K562 (cell line): ENCODE measurements around the gene ZFHX2. TPM values are rescaled to one million over a fixed set of nuclear protein-coding genes. Genes with fewer than 3 reads are reported as not detected.

Experiments
- ATAC-seq: fragments of 200-7000 bp; cut with Tn5 transposase; 3 replicates; pipeline ENCODE4 v1.9.1; 2020; ENCODE audit warnings: moderate library complexity
- BruUV-seq: library from RNA; stranded (reverse); fragments of 400-500 nt; replicated peaks from 2 replicates; lab custom pipeline; 2021; lab: Mats Ljungman, UMichigan
- CTCF ChIA-PET: fragments of 300-600 bp; formaldehyde crosslinking; extraction: SDS; loops from one replicate; lab custom pipeline; 2021; ENCODE audit warnings: low intra/inter-chr PET ratio; lab: Yijun Ruan, JAX
- POLR2A ChIA-PET: fragments of 300-600, 350-650 bp; sonication (Branson Sonifier 250); formaldehyde crosslinking; extraction: SDS; loops from one replicate; lab custom pipeline; 2021; ENCODE audit warnings: antibody characterized with exemption, inconsistent platforms; lab: Yijun Ruan, JAX
- DNase-seq, 4 experiments: peaks; one replicate each; pipeline versions ENCODE4 v3.0.0 to v3.0.0-alpha.2; 2011 to 2018; ENCODE audit warnings: low spot score in 3 of 4, mixed read lengths in 3 of 4; ENCODE audit errors: extremely low read depth in 1 of 4
- FAIRE-seq: peaks from 2 replicates; lab custom pipeline; 2011; peaks lifted over from hg19 to GRCh38; lab: Jason Lieb, UNC
- H2AFZ ChIP-seq: 2 replicates; pipeline ENCODE4 v1.6.0; 2011; ENCODE audit warnings: low read depth, low read length, control low read depth, inconsistent platforms
- H3K27ac ChIP-seq: fragments of 200-600 bp; 3 replicates; pipeline ENCODE4 v1.8.0; 2011; ENCODE audit warnings: low read depth, mild to moderate bottlenecking, control low read depth, inconsistent platforms, low read length, moderate library complexity, mixed read lengths; ENCODE audit errors: extremely low read depth
- H3K27me3 ChIP-seq, 2 experiments: fragments of 300-600 bp in 1 of 2; 2 replicates in 1 of 2; 3 replicates in 1 of 2; pipeline versions ENCODE4 v1.6.0 to v1.8.0; 2011; ENCODE audit warnings: inconsistent platforms in 2 of 2, low read length in 2 of 2, mild to moderate bottlenecking in 1 of 2, mixed read lengths in 1 of 2, moderate library complexity in 1 of 2; ENCODE audit not compliant: control insufficient read depth in 2 of 2, insufficient read depth in 2 of 2
- H3K36me3 ChIP-seq: fragments of 300-600 bp; 3 replicates; pipeline ENCODE4 v1.8.0; 2011; ENCODE audit warnings: mild to moderate bottlenecking, low read length, inconsistent platforms; ENCODE audit not compliant: control insufficient read depth, insufficient read depth
- H3K4me1 ChIP-seq, 2 experiments: fragments of 200-600 bp in 1 of 2; replicated peaks in 1 of 2; 2 replicates in 1 of 2; 3 replicates in 1 of 2; pipeline versions ENCODE4 v1.5.1 to v1.8.0; 2011; ENCODE audit warnings: inconsistent platforms in 2 of 2, low read length in 2 of 2, mild to moderate bottlenecking in 1 of 2, mixed read lengths in 1 of 2, moderate library complexity in 1 of 2; ENCODE audit not compliant: control insufficient read depth in 2 of 2, insufficient read depth in 2 of 2
- H3K4me2 ChIP-seq: 2 replicates; pipeline ENCODE4 v1.6.1; 2011; ENCODE audit warnings: low read length, control low read depth, inconsistent platforms, mixed read lengths; ENCODE audit not compliant: insufficient read depth
- H3K4me3 ChIP-seq: fragments of 200-600 bp; sonication (generic), shearing (Covaris generic); 2 replicates; pipeline ENCODE4 v1.5.1; 2016; ENCODE audit warnings: control low read depth, inconsistent platforms
- H3K79me2 ChIP-seq: fragments of 200-600 bp; 3 replicates; pipeline ENCODE4 v1.8.0; 2011; ENCODE audit warnings: low read length, inconsistent platforms; ENCODE audit not compliant: control insufficient read depth, insufficient read depth
- H3K9ac ChIP-seq, 2 experiments: 2 replicates each; pipeline versions ENCODE4 v1.6.0 to v1.6.1; 2011; ENCODE audit warnings: low read depth in 2 of 2, low read length in 2 of 2, control low read depth in 1 of 2, inconsistent platforms in 1 of 2, mild to moderate bottlenecking in 1 of 2, mixed read lengths in 1 of 2; ENCODE audit not compliant: insufficient read depth in 1 of 2
- H3K9me1 ChIP-seq: one replicate; pipeline ENCODE4 v1.6.0; 2011; ENCODE audit warnings: inconsistent platforms, mild to moderate bottlenecking, low read length, moderate library complexity; ENCODE audit not compliant: control insufficient read depth, insufficient read depth
- H3K9me3 ChIP-seq: replicated peaks from 2 replicates; pipeline ENCODE4 v1.5.1; 2011; ENCODE audit warnings: low read depth, low read length, inconsistent platforms; ENCODE audit not compliant: control insufficient read depth, insufficient read depth
- H4K20me1 ChIP-seq: replicated peaks from 2 replicates; pipeline ENCODE4 v1.6.1; 2011; ENCODE audit warnings: low read length, inconsistent platforms, mixed read lengths; ENCODE audit not compliant: control insufficient read depth, insufficient read depth
- CREB5 ChIP-seq: fragments of 250-450 bp; sonication (Bioruptor Pico); IDR thresholded peaks from 2 replicates; pipeline ENCODE4 v1.5.0; 2020; ENCODE audit warnings: mild to moderate bottlenecking
- JUNB ChIP-seq: fragments of 450-650 bp; formaldehyde crosslinking; conservative IDR thresholded peaks from 2 replicates; pipeline ENCODE4 v1.4.0; 2020; ENCODE audit warnings: mild to moderate bottlenecking
- KLF16 ChIP-seq: IDR thresholded peaks from 2 replicates; pipeline ENCODE4 v1.6.1; 2016; ENCODE audit warnings: antibody characterized with exemption
- SPI1 ChIP-seq: IDR thresholded peaks from 2 replicates; pipeline ENCODE4 v1.6.1; 2011; ENCODE audit warnings: low read depth, low read length, control low read depth, borderline replicate concordance
- ZC3H11A ChIP-seq: IDR thresholded peaks from 2 replicates; pipeline ENCODE4 v1.6.1; 2012; ENCODE audit warnings: low read depth, low read length, improper control_type of control experiment
- ZNF766 ChIP-seq: fragments of 200-800 bp; sonication (Bioruptor generic); conservative IDR thresholded peaks from 2 replicates; pipeline ENCODE4 v1.6.1; 2016; ENCODE audit warnings: missing genetic modification characterization, missing compliant biosample characterization
- ZNF778 ChIP-seq: fragments of 450-650 bp; formaldehyde crosslinking; IDR thresholded peaks from 2 replicates; pipeline ENCODE4 v1.4.0; 2020; ENCODE audit warnings: mild to moderate bottlenecking, moderate library complexity
- WGBS: fragments of 100-300 bp; shearing (Covaris generic); methylation state at CpG from one replicate; pipeline ENCODE4 v1.1.6; 2016; ENCODE audit warnings: low coverage, mixed read lengths; ENCODE audit not compliant: insufficient coverage; ENCODE audit errors: missing lambda C conversion rate; 5-methylcytosine and 5-hydroxymethylcytosine counted together
- in situ Hi-C: fragments of 300-500 bp; cut with MboI; formaldehyde crosslinking; loops from 4 replicates; pipeline ENCODE4 v1.15.0; 2018; ENCODE audit warnings: inconsistent platforms, mixed read lengths
- intact Hi-C: fragments of 100-400 bp; cut with micrococcal nuclease; formaldehyde crosslinking; loops from 2 replicates; pipeline ENCODE4 v1.14.2; 2022
- polyA plus RNA-seq, 8 experiments: library from polyadenylated mRNA; depleted of rRNA in 4 of 8; stranded (reverse) in 5 of 8; unstranded in 3 of 8; fragments of >200 nt; fragmentation: Nextera tagmentation in 2 of 8; fragmentation: Illumina TruSeq in 1 of 8; extraction: Ambion mirVana in 2 of 8; extraction: Trizol in 1 of 8; gene quantifications; 2 replicates each; pipeline versions ENCODE4 v1.2.1 to v1.2.3, GENCODE V29; 2011 to 2014; ENCODE audit warnings: inconsistent platforms in 1 of 8, missing spikeins in 1 of 8
- total RNA-seq, 7 experiments: library from RNA; depleted of rRNA in 6 of 7; stranded (reverse); fragments of >200 nt in 6 of 7; fragmentation: Illumina TruSeq in 2 of 7; extraction: Trizol in 2 of 7; gene quantifications; 2 replicates each; pipeline versions ENCODE4 v1.2.1 to v1.2.3, GENCODE V29; 2011 to 2021; ENCODE audit warnings: low replicate concordance in 1 of 7
- TF ChIP-seq, protein P1 (sequence below): fragments of 450-650 bp; IDR thresholded peaks from 2 replicates; pipeline ENCODE4 v1.6.1; 2016; ENCODE audit warnings: missing biosample characterization, missing genetic modification characterization
- TF ChIP-seq, protein P2 (sequence below), 3 experiments: IDR thresholded peaks in 2 of 3; conservative IDR thresholded peaks in 1 of 3; 2 replicates each; pipeline ENCODE4 v1.5.1; 2011 to 2012; ENCODE audit warnings: low read length in 3 of 3, mild to moderate bottlenecking in 3 of 3, control low read depth in 2 of 3, improper control_type of control experiment in 1 of 3, inconsistent platforms in 1 of 3, low read depth in 1 of 3, mixed read lengths in 1 of 3, moderate library complexity in 1 of 3; ENCODE audit not compliant: insufficient read depth in 2 of 3

ZFHX2 gene
- total and polyA plus RNA-seq, 9 of the 15 experiments (the other 6 are each of a cell fraction or from before 2014, with no cell fraction given), result 0.06 to 0.11 (median 0.11) TPM; not detected in 4

DNA sequence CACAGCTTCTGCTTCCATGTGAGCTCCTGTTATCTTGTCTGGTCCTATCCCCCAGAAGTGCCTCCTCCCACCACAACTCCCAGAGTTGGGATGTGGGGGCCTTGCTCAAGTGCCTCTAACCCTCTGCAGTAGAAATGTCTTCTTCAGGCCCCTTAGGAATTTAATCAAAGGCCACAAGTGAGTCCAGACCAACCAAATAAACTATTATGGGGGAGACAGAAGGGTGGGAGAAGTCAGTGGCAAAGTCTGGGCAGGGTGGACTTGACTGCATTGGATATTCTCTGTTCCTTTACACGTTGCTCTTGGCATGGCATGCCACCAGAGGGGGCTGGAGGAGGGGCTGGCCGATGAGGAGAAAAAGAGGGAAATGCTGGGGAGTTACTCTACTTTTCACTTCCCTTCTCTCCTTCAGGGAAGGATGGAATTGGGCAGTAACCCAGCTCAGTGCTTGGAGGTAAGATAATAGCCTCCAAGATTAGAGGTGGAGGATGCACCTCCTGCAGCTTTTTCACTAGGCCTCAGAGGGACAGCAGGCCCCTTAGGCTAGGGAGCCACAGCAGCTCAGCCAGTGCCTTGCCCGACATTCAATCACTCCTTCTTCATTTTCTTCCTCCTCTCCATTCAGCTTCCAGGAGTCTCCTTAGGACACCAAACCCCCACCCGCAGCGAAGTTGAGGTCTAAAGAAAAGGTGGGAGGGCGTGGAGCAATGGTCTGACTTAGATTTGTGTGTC is 17.2 kb upstream of the ZFHX2 start:
- H3K79me2 ChIP-seq, result peaks cover 10% of the 10 kb centered on the region; the same call in 2 of the 3 replicates
- H3K9me3 ChIP-seq, result no peaks in the 10 kb centered on the region; the same call in 1 of the 2 replicates
- TF ChIP-seq ZNF766 (CRISPR knock-in tag), result no peak
- no peak for TF ChIP-seq CREB5 (CRISPR knock-in tag)
- no peak for TF ChIP-seq ZNF778 (CRISPR knock-in tag)
- TF ChIP-seq ZC3H11A, result no peak
- no peak for TF ChIP-seq JUNB (CRISPR knock-in tag)
- TF ChIP-seq, protein P1, sequence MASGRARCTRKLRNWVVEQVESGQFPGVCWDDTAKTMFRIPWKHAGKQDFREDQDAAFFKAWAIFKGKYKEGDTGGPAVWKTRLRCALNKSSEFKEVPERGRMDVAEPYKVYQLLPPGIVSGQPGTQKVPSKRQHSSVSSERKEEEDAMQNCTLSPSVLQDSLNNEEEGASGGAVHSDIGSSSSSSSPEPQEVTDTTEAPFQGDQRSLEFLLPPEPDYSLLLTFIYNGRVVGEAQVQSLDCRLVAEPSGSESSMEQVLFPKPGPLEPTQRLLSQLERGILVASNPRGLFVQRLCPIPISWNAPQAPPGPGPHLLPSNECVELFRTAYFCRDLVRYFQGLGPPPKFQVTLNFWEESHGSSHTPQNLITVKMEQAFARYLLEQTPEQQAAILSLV, result no peak
- TF ChIP-seq SPI1, result peak; percentile 30; the same call in 1 of the 2 replicates
- TF ChIP-seq, protein P2, sequence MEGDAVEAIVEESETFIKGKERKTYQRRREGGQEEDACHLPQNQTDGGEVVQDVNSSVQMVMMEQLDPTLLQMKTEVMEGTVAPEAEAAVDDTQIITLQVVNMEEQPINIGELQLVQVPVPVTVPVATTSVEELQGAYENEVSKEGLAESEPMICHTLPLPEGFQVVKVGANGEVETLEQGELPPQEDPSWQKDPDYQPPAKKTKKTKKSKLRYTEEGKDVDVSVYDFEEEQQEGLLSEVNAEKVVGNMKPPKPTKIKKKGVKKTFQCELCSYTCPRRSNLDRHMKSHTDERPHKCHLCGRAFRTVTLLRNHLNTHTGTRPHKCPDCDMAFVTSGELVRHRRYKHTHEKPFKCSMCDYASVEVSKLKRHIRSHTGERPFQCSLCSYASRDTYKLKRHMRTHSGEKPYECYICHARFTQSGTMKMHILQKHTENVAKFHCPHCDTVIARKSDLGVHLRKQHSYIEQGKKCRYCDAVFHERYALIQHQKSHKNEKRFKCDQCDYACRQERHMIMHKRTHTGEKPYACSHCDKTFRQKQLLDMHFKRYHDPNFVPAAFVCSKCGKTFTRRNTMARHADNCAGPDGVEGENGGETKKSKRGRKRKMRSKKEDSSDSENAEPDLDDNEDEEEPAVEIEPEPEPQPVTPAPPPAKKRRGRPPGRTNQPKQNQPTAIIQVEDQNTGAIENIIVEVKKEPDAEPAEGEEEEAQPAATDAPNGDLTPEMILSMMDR (IDR thresholded peaks at IDR 0.05 in 2 of 3, conservative IDR thresholded peaks at IDR 0.05 in 1 of 3; ENCODE audit: insufficient read depth in 2 of 3, low read depth in 1 of 3, low read length in 3 of 3), result peak; percentile 29 to 45 (median 41); a peak in 4 of 6 replicates
- TF ChIP-seq KLF16, result no peak
- TF ChIP-seq, all 486 proteins: peak for 2
- Histone ChIP-seq H2AFZ (peak overlapping the region; percentile 29; the same call in 1 of the 2 replicates), H3K27ac (no peak overlapping the region), H3K27me3 (no peaks in the 10 kb centered on the region), H3K36me3 (peaks cover 17% of the 10 kb centered on the region; the same call in 1 of the 3 replicates), H3K9me1 (no peaks in the 10 kb centered on the region), H3K4me2 (peak overlapping the region; percentile 45), H4K20me1 (no peaks in the 10 kb centered on the region), H3K4me3 (no peak overlapping the region), H3K4me1 (peaks cover 12 to 36% of the 10 kb centered on the region in 2 experiments; a peak in 4 of 5 replicates), H3K9ac (peak overlapping the region in 1 of 2 experiments; percentile 59; a peak in 2 of 4 replicates)
- FAIRE-seq (peak; percentile 49), ATAC-seq (no peak), DNase-seq (no peak)
- BruUV-seq, result no TSS peak
- intact Hi-C loops (no loop called here), in situ Hi-C loops (loop anchor here (10.0 kb wide), 1 partner anchor 304 kb away; no protein-coding TSS in a partner anchor)
- ChIA-PET CTCF (interaction anchor here (0.7 kb wide), 1 partner anchor 20 kb away, joined by 3 read pairs; no protein-coding TSS in a partner anchor), POLR2A (interaction anchor here (0.6 to 1.1 kb wide), 2 partner anchors 91 to 318 kb away, joined by 3 to 4 read pairs; no protein-coding TSS in a partner anchor)
- 66% methylated on average over 4 of the region's 6 CpGs for WGBS
